ENCODE results near the gene ACSM5.
"Not testable (repeated sequence)": the region's sequence is repeated elsewhere in the genome, so short reads cannot be mapped to it uniquely, and the experiment has no call there.

DNA sequence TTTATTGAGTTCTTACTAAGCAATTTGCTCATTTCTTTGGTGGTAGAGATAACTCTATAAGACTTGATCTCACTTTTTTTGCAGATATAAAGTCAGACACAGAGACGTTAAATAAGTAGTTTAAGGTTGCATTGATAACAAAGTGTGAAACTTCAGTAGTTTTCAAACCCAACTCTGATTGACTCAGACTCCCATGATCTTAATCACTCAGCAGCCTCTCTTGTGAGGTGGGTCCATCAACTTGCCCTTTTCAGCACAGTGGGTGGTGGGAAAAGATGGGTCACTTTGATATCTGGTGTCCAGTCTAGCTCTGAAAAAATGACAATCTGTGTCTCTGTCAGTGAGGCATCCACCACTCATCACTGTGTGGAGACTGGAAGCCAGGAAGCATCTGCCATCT is 61.4 kb downstream of the ACSM5 start:
- TF ChIP-seq, protein P1, sequence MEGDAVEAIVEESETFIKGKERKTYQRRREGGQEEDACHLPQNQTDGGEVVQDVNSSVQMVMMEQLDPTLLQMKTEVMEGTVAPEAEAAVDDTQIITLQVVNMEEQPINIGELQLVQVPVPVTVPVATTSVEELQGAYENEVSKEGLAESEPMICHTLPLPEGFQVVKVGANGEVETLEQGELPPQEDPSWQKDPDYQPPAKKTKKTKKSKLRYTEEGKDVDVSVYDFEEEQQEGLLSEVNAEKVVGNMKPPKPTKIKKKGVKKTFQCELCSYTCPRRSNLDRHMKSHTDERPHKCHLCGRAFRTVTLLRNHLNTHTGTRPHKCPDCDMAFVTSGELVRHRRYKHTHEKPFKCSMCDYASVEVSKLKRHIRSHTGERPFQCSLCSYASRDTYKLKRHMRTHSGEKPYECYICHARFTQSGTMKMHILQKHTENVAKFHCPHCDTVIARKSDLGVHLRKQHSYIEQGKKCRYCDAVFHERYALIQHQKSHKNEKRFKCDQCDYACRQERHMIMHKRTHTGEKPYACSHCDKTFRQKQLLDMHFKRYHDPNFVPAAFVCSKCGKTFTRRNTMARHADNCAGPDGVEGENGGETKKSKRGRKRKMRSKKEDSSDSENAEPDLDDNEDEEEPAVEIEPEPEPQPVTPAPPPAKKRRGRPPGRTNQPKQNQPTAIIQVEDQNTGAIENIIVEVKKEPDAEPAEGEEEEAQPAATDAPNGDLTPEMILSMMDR (IDR thresholded peaks at IDR 0.05 in 8 of 11, conservative IDR thresholded peaks at IDR 0.05 in 3 of 11), result not testable (repeated sequence)
- not testable (repeated sequence) for TF ChIP-seq POLR2AphosphoS5, POLR2A (IDR thresholded peaks at IDR 0.05)
